SK-N-SH (cell line): ENCODE measurements around the gene BTG3.

Experiments used
- CTCF ChIP-seq: fragments of 200-600 bp; sonication (generic); IDR thresholded peaks from 2 replicates; pipeline ENCODE4 v1.6.1; 2017; ENCODE audit warnings: antibody characterized with exemption, mild to moderate bottlenecking, moderate library complexity
- EP300 ChIP-seq, 2 experiments: IDR thresholded peaks; 2 replicates each; pipeline versions ENCODE4 v1.4.0 to v1.6.1; 2012; ENCODE audit warnings: borderline replicate concordance in 1 of 2, low read depth in 1 of 2, low read length in 1 of 2
- EZH2phosphoT487 ChIP-seq: fragments of 200-600 bp; sonication (generic); IDR thresholded peaks from 2 replicates; pipeline ENCODE4 v1.6.1; 2017; ENCODE audit warnings: low read depth, mixed run types, mild to moderate bottlenecking, antibody characterized with exemption, moderate library complexity, borderline replicate concordance
- MAX ChIP-seq: IDR thresholded peaks from 2 replicates; pipeline ENCODE4 v1.4.0; 2012; ENCODE audit warnings: low read depth
- MXI1 ChIP-seq: IDR thresholded peaks from 2 replicates; pipeline ENCODE4 v1.6.1; 2012; ENCODE audit warnings: mild to moderate bottlenecking, low read depth, low read length, improper control_type of control experiment
- PBX3 ChIP-seq: IDR thresholded peaks from 2 replicates; pipeline ENCODE4; 2012
- REST ChIP-seq: IDR thresholded peaks from 2 replicates; pipeline ENCODE4 v1.6.1; 2012; ENCODE audit warnings: mild to moderate bottlenecking, low read depth, low read length, moderate library complexity
- RFX5 ChIP-seq: IDR thresholded peaks from 2 replicates; pipeline ENCODE4 v1.6.1; 2012; ENCODE audit warnings: mild to moderate bottlenecking, improper control_type of control experiment, low read length
- SMC3 ChIP-seq: IDR thresholded peaks from 2 replicates; pipeline ENCODE4 v1.6.1; 2012; ENCODE audit warnings: low read depth, low read length, improper control_type of control experiment

GRCh38 chr21:17646790-17647189 is 34.1 kb upstream of the BTG3 start:
- TF ChIP-seq MAX = no peak
- TF ChIP-seq CTCF = no peak
- no peak for TF ChIP-seq RFX5
- TF ChIP-seq EZH2phosphoT487 = no peak
- TF ChIP-seq MXI1 = no peak
- TF ChIP-seq PBX3 = no peak
- TF ChIP-seq REST = no peak
- no peak for TF ChIP-seq EP300 (IDR thresholded peaks at IDR 0.05; ENCODE audit: borderline replicate concordance in 1 of 2, low read depth in 1 of 2, low read length in 1 of 2)
- TF ChIP-seq SMC3 = no peak
